Stimulated activated naive CD8-positive, alpha-beta T cell treated with anti-CD3 and anti-CD28 coated beads, Interleukin-15, Interleukin-2, amounts not matched to agents 100 ng/mL and 50 ng/mL, for 24 hours (primary cell): ENCODE data around the gene MCEMP1.

Experiments
- H3K27ac Mint-ChIP-seq: one replicate; pipeline ENCODE4 v1.8.0; 2021; ENCODE audit warnings: mild to moderate bottlenecking, mixed read lengths
- H3K27me3 Mint-ChIP-seq: one replicate; pipeline ENCODE4 v1.8.0; 2021; ENCODE audit warnings: mixed read lengths
- H3K36me3 Mint-ChIP-seq: one replicate; pipeline ENCODE4 v1.8.0; 2021; ENCODE audit warnings: low read depth, mixed read lengths
- H3K4me1 Mint-ChIP-seq: one replicate; pipeline ENCODE4 v1.8.0; 2021; ENCODE audit warnings: low read depth, mixed read lengths
- H3K4me3 Mint-ChIP-seq: one replicate; pipeline ENCODE4 v1.8.0; 2021; ENCODE audit warnings: mild to moderate bottlenecking, mixed read lengths
- H3K9me3 Mint-ChIP-seq: one replicate; pipeline ENCODE4 v1.8.0; 2021; ENCODE audit warnings: mixed read lengths

MCEMP1 gene, protein sequence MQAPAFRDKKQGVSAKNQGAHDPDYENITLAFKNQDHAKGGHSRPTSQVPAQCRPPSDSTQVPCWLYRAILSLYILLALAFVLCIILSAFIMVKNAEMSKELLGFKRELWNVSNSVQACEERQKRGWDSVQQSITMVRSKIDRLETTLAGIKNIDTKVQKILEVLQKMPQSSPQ

GRCh38 chr19:7676854-7677253, at the start of gene MCEMP1:
MCEMP1 (plus strand) TSS chr19:7677090; CDS start chr19:7677121, 31 bp downstream.
- peaks cover 35% of the 10 kb centered on the region for H3K27me3 Mint-ChIP-seq
- peaks cover 55% of the 10 kb centered on the region for H3K4me1 Mint-ChIP-seq
- no peak within 1 kb of the TSS for H3K27ac Mint-ChIP-seq
- H3K36me3 Mint-ChIP-seq, result no peaks in the 10 kb centered on the region
- no peak within 1 kb of the TSS for H3K4me3 Mint-ChIP-seq
- H3K9me3 Mint-ChIP-seq, result no peaks in the 10 kb centered on the region

- no peak overlapping the region for H3K4me3 Mint-ChIP-seq
- H3K27ac Mint-ChIP-seq, result no peak overlapping the region
- H3K27me3 Mint-ChIP-seq, result no peaks in the 10 kb centered on the region
- no peaks in the 10 kb centered on the region for H3K9me3 Mint-ChIP-seq
- H3K36me3 Mint-ChIP-seq, result peaks cover 21% of the 10 kb centered on the region
- peaks cover 36% of the 10 kb centered on the region for H3K4me1 Mint-ChIP-seq
Measured at GRCh38 chr19:7627166-7627565, 49.7 kb upstream of the MCEMP1 start.

DNA sequence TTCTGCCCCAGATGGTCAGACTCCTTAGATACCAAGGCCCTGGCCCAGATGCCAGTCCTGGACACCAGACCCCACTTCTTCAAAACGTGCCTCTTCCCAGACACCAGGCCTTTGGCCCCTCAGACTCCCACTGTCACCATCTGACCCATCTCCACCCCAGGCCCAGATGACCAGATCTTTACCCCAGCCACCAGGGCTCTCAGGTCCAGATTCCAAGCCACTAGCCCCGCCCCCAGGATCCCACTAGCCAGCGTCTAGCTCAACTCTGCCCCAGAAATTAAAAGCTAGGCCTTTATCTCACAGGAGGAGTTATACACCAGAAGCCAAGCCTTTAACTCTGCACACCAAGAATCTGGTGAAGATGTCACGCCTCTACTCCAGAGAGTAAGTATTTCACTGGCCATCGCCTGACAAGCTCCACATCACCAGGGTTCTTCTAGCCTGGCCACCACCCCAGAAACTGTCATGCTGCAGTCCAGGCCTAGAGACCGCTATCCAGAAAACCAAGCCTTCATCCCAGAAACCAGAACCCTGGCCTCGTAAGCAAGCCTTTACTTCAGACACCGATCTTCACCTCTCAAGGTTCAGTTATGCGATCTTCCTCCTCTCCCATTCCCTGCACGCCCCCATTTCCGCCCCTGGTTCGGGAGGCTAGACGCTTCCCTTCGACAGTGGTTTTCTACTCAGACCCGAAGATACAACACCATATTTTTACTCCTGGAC, 48.1 kb upstream of the MCEMP1 start:
- H3K36me3 Mint-ChIP-seq, result peaks cover 13% of the 10 kb centered on the region
- peak overlapping the region; percentile 99 for H3K27ac Mint-ChIP-seq
- peaks cover 36% of the 10 kb centered on the region for H3K4me1 Mint-ChIP-seq
- H3K27me3 Mint-ChIP-seq, result no peaks in the 10 kb centered on the region
- no peaks in the 10 kb centered on the region for H3K9me3 Mint-ChIP-seq
- peak overlapping the region; percentile 98 for H3K4me3 Mint-ChIP-seq

- Mint-ChIP-seq H3K36me3 (peaks cover 13% of the 10 kb centered on the region), H3K4me3 (peak within 1 kb of the TSS; percentile 98), H3K27ac (peak within 1 kb of the TSS; percentile 99), H3K9me3 (no peaks in the 10 kb centered on the region), H3K27me3 (no peaks in the 10 kb centered on the region), H3K4me1 (peaks cover 36% of the 10 kb centered on the region)
Measured at GRCh38 chr19:7629347-7630054, 47.4 kb upstream of the MCEMP1 start, which contains the start of the genes PET100 and XAB2. PET100 (plus strand) TSS chr19:7629793; CDS start chr19:7629834, 41 bp downstream. XAB2 (minus strand) TSS chr19:7629545; CDS start chr19:7629527, 18 bp downstream.

DNA sequence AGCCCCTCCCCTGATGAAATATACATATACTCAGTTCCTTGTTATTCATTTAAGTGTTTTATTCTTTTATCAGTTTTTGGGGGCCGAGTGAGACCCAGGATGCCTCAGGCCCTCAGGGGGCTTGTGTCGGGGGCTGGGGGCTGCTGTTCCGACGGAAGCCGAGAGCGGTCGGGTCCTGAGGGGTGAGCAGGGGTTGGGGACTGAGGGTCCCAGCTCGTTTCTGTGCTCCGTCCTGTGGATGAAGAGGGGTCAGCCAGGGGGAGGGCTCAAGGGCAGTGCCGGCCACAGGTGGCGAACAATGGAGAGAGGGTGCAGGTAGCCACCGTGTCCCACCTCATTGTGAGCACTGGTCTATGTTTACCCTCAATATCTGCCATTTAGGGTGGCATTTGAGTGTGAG, 45.3 kb upstream of the MCEMP1 start:
- peaks cover 9% of the 10 kb centered on the region for H3K36me3 Mint-ChIP-seq
- no peaks in the 10 kb centered on the region for H3K9me3 Mint-ChIP-seq
- no peak overlapping the region for H3K4me3 Mint-ChIP-seq
- H3K27me3 Mint-ChIP-seq, result no peaks in the 10 kb centered on the region
- H3K4me1 Mint-ChIP-seq, result peaks cover 48% of the 10 kb centered on the region
- H3K27ac Mint-ChIP-seq, result no peak overlapping the region

DNA sequence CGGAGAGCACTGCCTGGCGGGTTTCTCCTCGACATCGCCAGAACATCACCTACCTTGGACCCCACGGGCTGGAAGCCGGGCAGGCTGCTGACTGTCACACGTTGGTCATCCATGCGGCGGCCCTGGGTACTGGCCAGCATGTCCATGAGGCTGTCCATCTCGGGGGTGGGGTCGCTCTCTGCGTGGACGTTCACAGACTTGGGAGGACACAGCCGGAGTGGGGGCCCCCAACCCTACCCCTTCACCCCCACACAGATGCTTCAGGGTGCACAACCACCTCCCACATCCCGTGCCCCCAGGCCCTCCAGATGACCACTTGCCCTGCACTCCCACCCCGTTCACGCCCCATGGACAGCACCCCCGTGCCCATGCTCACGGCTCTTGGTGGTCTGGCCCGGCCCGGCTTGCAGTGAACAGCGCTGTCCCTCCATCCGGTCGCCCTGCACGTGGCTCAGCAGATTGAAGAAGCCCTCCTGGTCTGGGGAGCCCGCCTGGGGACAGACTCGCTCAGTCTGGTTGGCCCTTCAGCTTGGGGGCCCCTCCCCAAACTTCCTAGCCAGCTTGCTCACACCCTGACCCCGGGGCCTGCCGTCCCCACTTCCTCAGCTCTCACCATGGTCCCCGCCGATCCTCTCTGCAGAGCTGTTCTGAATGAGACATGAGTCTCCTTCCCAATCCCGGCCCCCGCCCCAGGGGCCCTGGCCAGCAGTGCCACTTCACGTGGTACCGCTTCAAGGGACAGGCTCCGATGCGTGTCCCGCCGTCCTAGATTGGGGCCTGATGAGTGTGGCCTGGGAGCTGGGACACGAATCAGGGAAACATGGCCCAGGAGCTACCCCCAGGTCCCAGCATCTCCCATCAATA, 44.3 kb upstream of the MCEMP1 start:
- H3K9me3 Mint-ChIP-seq, result no peaks in the 10 kb centered on the region

GRCh38 chr19:7633698-7634097, 43.2 kb upstream of the MCEMP1 start, which contains the start of gene PCP2:
PCP2 (minus strand) TSS chr19:7633719; CDS start chr19:7633457, 262 bp downstream.
- peaks cover 9% of the 10 kb centered on the region for H3K36me3 Mint-ChIP-seq
- peaks cover 45% of the 10 kb centered on the region for H3K4me1 Mint-ChIP-seq
- H3K4me3 Mint-ChIP-seq, result no peak within 1 kb of the TSS
- H3K27ac Mint-ChIP-seq, result no peak within 1 kb of the TSS
- H3K9me3 Mint-ChIP-seq, result no peaks in the 10 kb centered on the region
- H3K27me3 Mint-ChIP-seq, result no peaks in the 10 kb centered on the region

More for the DNA sequence above, 44.3 kb upstream of the MCEMP1 start:
- Mint-ChIP-seq H3K36me3 (peaks cover 9% of the 10 kb centered on the region), H3K27me3 (no peaks in the 10 kb centered on the region), H3K27ac (no peak overlapping the region), H3K4me1 (peaks cover 50% of the 10 kb centered on the region), H3K4me3 (no peak overlapping the region)

- Mint-ChIP-seq H3K27ac (no peak overlapping the region), H3K9me3 (no peaks in the 10 kb centered on the region), H3K4me3 (peak overlapping the region; percentile 82), H3K27me3 (no peaks in the 10 kb centered on the region), H3K4me1 (peaks cover 32% of the 10 kb centered on the region), H3K36me3 (peaks cover 11% of the 10 kb centered on the region)
Measured at GRCh38 chr19:7635670-7636069, 41.2 kb upstream of the MCEMP1 start.

DNA sequence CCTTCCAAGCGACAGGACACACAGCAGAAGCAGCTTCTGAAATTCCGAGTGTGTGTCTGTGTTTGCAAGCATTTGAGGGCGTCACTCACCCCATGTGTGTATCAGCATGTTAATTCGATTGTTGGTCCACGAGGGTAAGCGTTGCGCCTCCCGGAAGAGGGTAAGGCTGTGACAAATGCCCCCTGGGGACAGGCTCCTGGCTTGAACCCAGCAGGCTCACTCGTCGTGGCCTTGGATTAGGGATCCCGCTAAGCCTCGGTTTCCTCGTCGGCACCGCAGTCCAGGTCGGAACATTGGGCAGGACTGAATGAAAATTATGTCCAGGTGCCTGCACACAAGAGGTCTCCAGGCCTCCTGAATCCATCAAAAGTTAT, 40.6 kb upstream of the MCEMP1 start:
- Mint-ChIP-seq H3K4me1 (peaks cover 28% of the 10 kb centered on the region), H3K27me3 (no peaks in the 10 kb centered on the region), H3K9me3 (no peaks in the 10 kb centered on the region), H3K4me3 (peak overlapping the region; percentile 82), H3K36me3 (peaks cover 11% of the 10 kb centered on the region), H3K27ac (peak overlapping the region; percentile 72)

DNA sequence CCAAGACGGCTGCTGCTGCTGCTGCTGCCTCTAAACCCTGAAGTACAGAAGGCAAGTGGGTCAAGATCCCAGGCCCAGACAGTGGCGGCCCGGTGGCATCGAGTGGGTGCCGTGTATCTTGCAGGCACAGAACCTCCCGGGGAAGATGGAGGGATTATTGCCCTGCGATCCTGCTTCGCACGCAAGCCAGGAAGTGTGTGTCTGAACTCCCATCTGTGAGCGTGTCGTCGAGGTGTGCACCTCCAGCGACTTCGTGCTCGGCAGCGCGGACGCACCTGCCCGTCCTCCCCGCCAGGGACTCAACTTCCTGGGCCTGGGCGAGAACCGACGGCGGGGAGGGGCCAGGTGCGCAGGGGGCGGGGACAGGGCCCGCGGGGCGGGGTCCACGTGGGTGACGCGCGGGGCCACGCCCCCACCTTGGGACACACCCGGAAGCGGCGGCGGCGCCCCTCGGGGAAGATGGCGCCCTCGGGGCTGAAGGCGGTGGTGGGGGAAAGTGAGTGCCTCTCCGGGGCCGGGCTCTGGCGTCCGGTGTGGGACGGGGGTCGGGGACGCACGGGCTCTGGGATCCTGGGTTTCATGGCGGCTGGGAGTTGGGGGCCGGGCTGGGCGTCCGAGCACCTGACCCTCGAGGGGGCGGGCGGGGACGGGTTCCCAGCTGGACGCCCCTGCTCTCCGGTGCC, 40.1 kb upstream of the MCEMP1 start, which contains the start of gene STXBP2:
Gene STXBP2, plus strand, starts transcription at position 420 of the 683 bp plus-strand sequence. Its CDS starts 40 bp downstream, at position 460.
- H3K27me3 Mint-ChIP-seq, result no peaks in the 10 kb centered on the region
- no peaks in the 10 kb centered on the region for H3K9me3 Mint-ChIP-seq
- peak within 1 kb of the TSS; percentile 82 for H3K4me3 Mint-ChIP-seq
- peak within 1 kb of the TSS; percentile 72 for H3K27ac Mint-ChIP-seq
- peaks cover 11% of the 10 kb centered on the region for H3K36me3 Mint-ChIP-seq
- H3K4me1 Mint-ChIP-seq, result peaks cover 28% of the 10 kb centered on the region

GRCh38 chr19:7637374-7638256, 39.3 kb upstream of the MCEMP1 start:
- H3K9me3 Mint-ChIP-seq, result no peaks in the 10 kb centered on the region
- H3K4me3 Mint-ChIP-seq, result peak overlapping the region; percentile 82
- no peaks in the 10 kb centered on the region for H3K27me3 Mint-ChIP-seq
- H3K4me1 Mint-ChIP-seq, result peaks cover 28% of the 10 kb centered on the region
- peaks cover 11% of the 10 kb centered on the region for H3K36me3 Mint-ChIP-seq
- H3K27ac Mint-ChIP-seq, result peak overlapping the region; percentile 72

- H3K9me3 Mint-ChIP-seq, result no peaks in the 10 kb centered on the region
- H3K27ac Mint-ChIP-seq, result no peak overlapping the region
- no peaks in the 10 kb centered on the region for H3K27me3 Mint-ChIP-seq
- H3K4me1 Mint-ChIP-seq, result peaks cover 28% of the 10 kb centered on the region
- no peak overlapping the region for H3K4me3 Mint-ChIP-seq
- H3K36me3 Mint-ChIP-seq, result peaks cover 11% of the 10 kb centered on the region
Measured at GRCh38 chr19:7638802-7639465, 38.0 kb upstream of the MCEMP1 start.
